ENCODE results near the gene HDAC4. TPM values are rescaled to one million over a fixed set of nuclear protein-coding genes. Genes with fewer than 3 reads are reported as not detected.

Gene HDAC4
- total and polyA plus RNA-seq, 2 of the 4 experiments (the other 2 are of a cell fraction) = 4.1 to 7.2 TPM

DNA sequence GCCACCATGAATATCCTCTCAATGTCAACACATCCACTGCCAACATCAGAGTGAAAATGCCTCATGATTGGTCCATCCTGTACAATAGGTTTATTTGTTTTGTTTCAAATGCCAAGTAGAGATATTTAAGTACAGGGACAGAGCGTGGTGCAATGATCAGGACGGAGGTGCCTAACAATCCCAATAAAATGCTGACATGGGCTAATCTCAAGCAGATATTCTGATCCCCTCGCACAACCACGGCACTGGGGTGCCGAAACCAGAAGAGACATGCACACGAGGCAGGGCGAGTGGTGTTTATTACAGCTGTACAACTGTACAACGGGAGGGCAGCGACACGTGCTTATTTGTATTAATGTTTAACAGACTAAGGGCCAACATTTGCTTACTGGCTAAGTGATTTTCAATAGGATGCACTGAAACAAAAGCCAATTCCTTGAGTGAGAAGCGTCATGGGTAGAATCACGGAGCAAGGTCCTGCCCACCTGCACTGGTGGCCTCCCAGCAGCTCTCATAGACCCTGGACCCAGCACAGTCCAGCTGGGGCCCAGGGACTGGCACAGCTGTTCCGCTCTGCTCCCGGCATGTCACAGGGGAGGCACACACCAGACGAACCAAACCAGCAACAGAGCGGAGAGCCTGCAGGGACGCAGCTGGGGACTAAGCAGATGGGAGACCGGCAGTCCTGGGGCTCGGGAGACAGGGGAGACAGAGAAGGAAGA is 101.4 kb downstream of the HDAC4 start:
- H3K9me3 ChIP-seq (ENCODE audit: control insufficient read depth, insufficient read depth, low read length) = no peaks in the 10 kb centered on the region
- no peak overlapping the region for H3K18ac ChIP-seq (ENCODE audit: low read depth, low read length)
- no peak for ATAC-seq (ENCODE audit: low read depth)
- TF ChIP-seq MAFK (IDR thresholded peaks at IDR 0.05; ENCODE audit: low read depth, low read length) (peak; percentile 89), FOS (IDR thresholded peaks at IDR 0.05; ENCODE audit: low read depth, low read length) (no peak)
- no peak overlapping the region for H4K8ac ChIP-seq (ENCODE audit: low read depth in 2 of 2, low read length in 2 of 2)
- peaks cover 44 to 54% of the 10 kb centered on the region in 2 experiments for H3K79me1 ChIP-seq (ENCODE audit: low read depth in 1 of 2, low read length in 2 of 2)
- CTCF ChIA-PET = no interaction called here
- H3K4me1 ChIP-seq (ENCODE audit: control insufficient read depth, insufficient read depth, low read length) = peaks cover 17% of the 10 kb centered on the region; the same call in 1 of the 2 replicates
- H3K9me1 ChIP-seq (ENCODE audit: insufficient read depth, low read length) = peaks cover 8% of the 10 kb centered on the region
- no TSS peak for BruUV-seq (replicated peaks)
- no peak overlapping the region for H2BK5ac ChIP-seq (ENCODE audit: low read depth, low read length, poor library complexity, severe bottlenecking)
- H3K4me3 ChIP-seq (ENCODE audit: insufficient read depth, low read depth, low read length) = no peak overlapping the region
- no peak overlapping the region for H2AK5ac ChIP-seq (ENCODE audit: low read depth, low read length)
- H2AFZ ChIP-seq (replicated peaks; ENCODE audit: low read length, poor library complexity) = no peak overlapping the region
- no peak overlapping the region for H4K5ac ChIP-seq (ENCODE audit: low read depth, low read length)
- in situ Hi-C loops (cut with MboI; ENCODE audit: low sequenced_read_pairs) = no loop called here
- intact Hi-C loops (cut with micrococcal nuclease) = no loop called here
- no peak overlapping the region for H3K56ac ChIP-seq (ENCODE audit: extremely low read depth, insufficient read depth, low read length)
- H2BK20ac ChIP-seq (ENCODE audit: low read depth, low read length) = no peak overlapping the region
- no peak overlapping the region for H3K4me2 ChIP-seq (ENCODE audit: low read depth, low read length)
- no peak overlapping the region for H3K27ac ChIP-seq (ENCODE audit: insufficient read depth, low read length)
- no peak overlapping the region for H3K9ac ChIP-seq (ENCODE audit: low read depth, low read length)
- WGBS, 2 experiments (ENCODE audit: extremely low coverage in 2 of 2, insufficient read length in 1 of 2) = 73% methylated on average over 10 of the region's 19 CpGs; no CpG with 5 or more reads in 1 of the 2 experiments
- H2AK9ac ChIP-seq (replicated peaks; ENCODE audit: low read depth, low read length, poor library complexity) = no peak overlapping the region
- H3K14ac ChIP-seq (replicated peaks; ENCODE audit: low read depth, low read length) = 0 out of 2 replicates have a peak overlapping the region, but pooled peaks have one; percentile 39
- H2BK120ac ChIP-seq (ENCODE audit: low read depth, low read length) = no peak overlapping the region
- POLR2A ChIA-PET (ENCODE audit: unreplicated experiment) = no interaction called here
- no peaks in the 10 kb centered on the region for H3K27me3 ChIP-seq (ENCODE audit: control insufficient read depth, insufficient read depth, low read length)
- H2BK15ac ChIP-seq (ENCODE audit: low read depth, low read length) = no peak overlapping the region
- no peak overlapping the region for H4K91ac ChIP-seq (ENCODE audit: insufficient read depth, low read depth, low read length)
- peaks cover 15% of the 10 kb centered on the region for H4K20me1 ChIP-seq (ENCODE audit: insufficient read depth, low read length)
- DNase-seq = no peak
- no peaks in the 10 kb centered on the region for H3K36me3 ChIP-seq (ENCODE audit: control insufficient read depth, insufficient read depth, low read length)
- dilution Hi-C loops (cut with HindIII; ENCODE audit: low sequenced_read_pairs, unreplicated experiment) = no loop called here
- H3K4ac ChIP-seq (ENCODE audit: low read depth, low read length) = no peak overlapping the region
- no peak overlapping the region for H3K23ac ChIP-seq (ENCODE audit: low read depth, low read length)

Data from IMR-90 (cell line).